K562 (cell line): Measurements from ENCODE around the gene WDR47. TPM values are rescaled to one million over a fixed set of nuclear protein-coding genes. Genes with fewer than 3 reads are reported as not detected.

Source experiments
- ADNP ChIP-seq: fragments of 200-800 bp; sonication (Bioruptor generic); IDR thresholded peaks from 2 replicates; pipeline ENCODE4 v1.6.1; 2016; ENCODE audit warnings: missing genetic modification characterization, missing compliant biosample characterization
- BHLHE40 ChIP-seq: IDR thresholded peaks from 2 replicates; pipeline ENCODE4 v1.6.1; 2011; ENCODE audit warnings: low read length, improper control_type of control experiment
- BRCA1 ChIP-seq, 2 experiments: fragments of 450-650 bp in 1 of 2; sonication (generic) in 1 of 2; formaldehyde crosslinking in 1 of 2; IDR thresholded peaks; 2 replicates each; pipeline versions ENCODE4 v1.5.0 to v1.6.1; 2017 to 2020; ENCODE audit warnings: mild to moderate bottlenecking in 1 of 2, missing genetic modification reagents in 1 of 2
- CEBPZ ChIP-seq: fragments of 150-350 bp; IDR thresholded peaks from 2 replicates; pipeline ENCODE4 v1.6.1; 2014; ENCODE audit warnings: low read depth, mild to moderate bottlenecking, low read length, borderline replicate concordance
- CREBBP ChIP-seq: IDR thresholded peaks from one replicate; pipeline ENCODE4 v1.6.1; 2012; ENCODE audit warnings: low read depth, mild to moderate bottlenecking, control low read depth, inconsistent platforms, low read length
- CSDE1 ChIP-seq, 2 experiments: fragments of 450-650 bp; IDR thresholded peaks; 2 replicates each; pipeline ENCODE4 v1.6.1; 2016; ENCODE audit warnings: mild to moderate bottlenecking in 1 of 2
- DACH1 ChIP-seq: fragments of 450-650 bp; IDR thresholded peaks from 2 replicates; pipeline ENCODE4 v1.6.1; 2018; ENCODE audit not compliant: partially characterized antibody
- ELF1 ChIP-seq: fragments of 200-800 bp; sonication (Bioruptor generic); IDR thresholded peaks from 2 replicates; pipeline ENCODE4 v1.6.1; 2016; ENCODE audit warnings: missing genetic modification characterization, missing compliant biosample characterization
- FOS ChIP-seq: IDR thresholded peaks from 3 replicates; pipeline ENCODE4 v1.6.1; 2011; ENCODE audit not compliant: insufficient read length; ENCODE audit errors: extremely low read depth
- HBP1 ChIP-seq: fragments of 450-650 bp; formaldehyde crosslinking; IDR thresholded peaks from 2 replicates; pipeline ENCODE4 v1.4.0; 2022; ENCODE audit warnings: missing genetic modification characterization
- HOXB6 ChIP-seq: fragments of 250-450 bp; sonication (Bioruptor Pico); IDR thresholded peaks from 2 replicates; pipeline ENCODE4 v1.5.1; 2022; ENCODE audit warnings: mild to moderate bottlenecking, borderline replicate concordance
- KAT8 ChIP-seq: fragments of 450-650 bp; IDR thresholded peaks from 2 replicates; pipeline ENCODE4 v1.6.1; 2016; ENCODE audit warnings: low read depth, mild to moderate bottlenecking
- MXD1 ChIP-seq: fragments of 250-450 bp; sonication (Bioruptor Pico); IDR thresholded peaks from 2 replicates; pipeline ENCODE4 v1.8.0; 2021; ENCODE audit warnings: borderline replicate concordance, mild to moderate bottlenecking, moderate library complexity; ENCODE audit not compliant: poor library complexity, severe bottlenecking
- NFRKB ChIP-seq: fragments of 450-650 bp; IDR thresholded peaks from 2 replicates; pipeline ENCODE4 v1.6.1; 2016; ENCODE audit warnings: low read depth
- PHF21A ChIP-seq: fragments of 450-650 bp; IDR thresholded peaks from 2 replicates; pipeline ENCODE4 v1.6.1; 2017; ENCODE audit warnings: low read depth, borderline replicate concordance
- PHTF2 ChIP-seq: fragments of 250-450 bp; sonication (Bioruptor Pico); IDR thresholded peaks from 2 replicates; pipeline ENCODE4 v1.5.0; 2021; ENCODE audit warnings: mild to moderate bottlenecking
- PTTG1 ChIP-seq: fragments of 450-650 bp; IDR thresholded peaks from 2 replicates; pipeline ENCODE4 v1.6.1; 2016; ENCODE audit warnings: low read depth, mild to moderate bottlenecking, missing genetic modification characterization, missing compliant biosample characterization
- ZNF518B ChIP-seq: fragments of 250-450 bp; sonication (Bioruptor Pico); IDR thresholded peaks from 2 replicates; pipeline ENCODE4 v1.5.0; 2021; ENCODE audit warnings: mild to moderate bottlenecking, moderate library complexity
- ZNF77 ChIP-seq: fragments of 250-450 bp; sonication (Bioruptor Pico); IDR thresholded peaks from 2 replicates; pipeline ENCODE4 v1.5.0; 2020
- ZNF79 ChIP-seq: fragments of 250-450 bp; sonication (Bioruptor Pico); IDR thresholded peaks from 2 replicates; pipeline ENCODE4 v1.4.0; 2020; ENCODE audit warnings: low read depth, mild to moderate bottlenecking, moderate library complexity
- polyA plus RNA-seq, 8 experiments: library from polyadenylated mRNA; depleted of rRNA in 4 of 8; stranded (reverse) in 5 of 8; unstranded in 3 of 8; fragments of >200 nt; fragmentation: Nextera tagmentation in 2 of 8; fragmentation: Illumina TruSeq in 1 of 8; extraction: Ambion mirVana in 2 of 8; extraction: Trizol in 1 of 8; gene quantifications; 2 replicates each; pipeline versions ENCODE4 v1.2.1 to v1.2.3, GENCODE V29; 2011 to 2014; ENCODE audit warnings: inconsistent platforms in 1 of 8, missing spikeins in 1 of 8
- total RNA-seq, 7 experiments: library from RNA; depleted of rRNA in 6 of 7; stranded (reverse); fragments of >200 nt in 6 of 7; fragmentation: Illumina TruSeq in 2 of 7; extraction: Trizol in 2 of 7; gene quantifications; 2 replicates each; pipeline versions ENCODE4 v1.2.1 to v1.2.3, GENCODE V29; 2011 to 2021; ENCODE audit warnings: low replicate concordance in 1 of 7

Gene WDR47
- total and polyA plus RNA-seq, 9 of the 15 experiments (the other 6 are each of a cell fraction or from before 2014, with no cell fraction given): 1.3 to 10.1 (median 4.9) TPM

GRCh38 chr1:109091078-109091838, 49.4 kb upstream of the WDR47 start (continued):
- no peak for TF ChIP-seq ZNF518B (CRISPR knock-in tag)
- no peak for TF ChIP-seq KAT8
- no peak for TF ChIP-seq PTTG1 (tag)
- TF ChIP-seq CSDE1 (IDR thresholded peaks at IDR 0.05): no peak
- 0 out of 2 replicates have a peak, but pooled peaks have one; percentile 1 for TF ChIP-seq NFRKB
- no peak for TF ChIP-seq CEBPZ
- TF ChIP-seq ZNF77 (CRISPR knock-in tag): no peak
- no peak for TF ChIP-seq BRCA1 (IDR thresholded peaks at IDR 0.05)
- no peak for TF ChIP-seq BRCA1 (CRISPR knock-in tag; IDR thresholded peaks at IDR 0.05)
- no peak for TF ChIP-seq PHTF2
- TF ChIP-seq ZNF79 (CRISPR knock-in tag): no peak
- peak; percentile 56 for TF ChIP-seq MXD1
- TF ChIP-seq BHLHE40: no peak
- TF ChIP-seq FOS: no peak
- TF ChIP-seq ELF1 (tag): no peak
- no peak for TF ChIP-seq HOXB6 (CRISPR knock-in tag)
- no peak for TF ChIP-seq CREBBP
- TF ChIP-seq ADNP (tag): no peak
- no peak for TF ChIP-seq HBP1
- TF ChIP-seq DACH1: no peak
- TF ChIP-seq PHF21A: no peak
